H1 (cell line): ENCODE data around the gene NAV2. TPM values are rescaled to one million over a fixed set of nuclear protein-coding genes. Genes with fewer than 3 reads are reported as not detected.

Source experiments
- CTCF ChIA-PET: fragments of 300-600 bp; sonication (Branson Sonifier 250); formaldehyde crosslinking; loops from one replicate; lab custom pipeline; 2021; ENCODE audit not compliant: partially characterized antibody; lab: Charles Lee
- POLR2A ChIA-PET: fragments of 300-600 bp; sonication (Branson Sonifier 250); formaldehyde crosslinking; loops from one replicate; lab custom pipeline; 2021; ENCODE audit warnings: inconsistent platforms; ENCODE audit not compliant: partially characterized antibody; lab: Charles Lee
- DNase-seq, 2 experiments: peaks; one replicate each; pipeline versions ENCODE4 v3.0.0 to v3.0.0-alpha.2; 2010 to 2022; ENCODE audit warnings: low spot score in 2 of 2, low read depth in 1 of 2, mixed read lengths in 1 of 2
- FAIRE-seq: peaks from 2 replicates; lab custom pipeline; 2011; peaks lifted over from hg19 to GRCh38; lab: Jason Lieb, UNC
- H2AFZ ChIP-seq: 2 replicates; pipeline ENCODE4 v1.8.1; 2012; ENCODE audit warnings: low read length, inconsistent platforms
- H2AK5ac ChIP-seq: 2 replicates; pipeline ENCODE4 v1.6.1; 2013; ENCODE audit warnings: low read depth, low read length
- H2BK120ac ChIP-seq: replicated peaks from 2 replicates; pipeline ENCODE3; 2013; ENCODE audit warnings: low read depth, low read length, inconsistent platforms
- H2BK12ac ChIP-seq: 2 replicates; pipeline ENCODE4 v1.6.1; 2013; ENCODE audit warnings: low read depth, low read length
- H2BK15ac ChIP-seq: 2 replicates; pipeline ENCODE4 v1.6.1; 2013; ENCODE audit warnings: low read length
- H2BK20ac ChIP-seq: 2 replicates; pipeline ENCODE4 v1.6.1; 2013; ENCODE audit warnings: low read length
- H2BK5ac ChIP-seq: 2 replicates; pipeline ENCODE4 v1.6.1; 2013; ENCODE audit warnings: low read depth, low read length
- H3K14ac ChIP-seq: 2 replicates; pipeline ENCODE4 v1.6.1; 2013; ENCODE audit warnings: inconsistent platforms; ENCODE audit not compliant: insufficient read length
- H3K18ac ChIP-seq: 2 replicates; pipeline ENCODE4 v1.6.1; 2013; ENCODE audit warnings: low read length; ENCODE audit errors: extremely low read depth
- H3K23ac ChIP-seq: 2 replicates; pipeline ENCODE4 v1.6.1; 2013; ENCODE audit warnings: inconsistent platforms; ENCODE audit not compliant: insufficient read length
- H3K23me2 ChIP-seq: 2 replicates; pipeline ENCODE4 v1.6.1; 2013; ENCODE audit warnings: low read depth, low read length
- H3K27ac ChIP-seq: 2 replicates; pipeline ENCODE4 v1.6.1; 2011; ENCODE audit warnings: low read depth, low read length, inconsistent platforms
- H3K27me3 ChIP-seq, 4 experiments: replicated peaks in 1 of 4; 1 replicate in 1 of 4; 2 replicates in 3 of 4; pipeline versions ENCODE4 v1.6.1 to v1.8.1; 2011 to 2013; ENCODE audit warnings: low read length in 3 of 4, mild to moderate bottlenecking in 3 of 4, inconsistent platforms in 2 of 4, mixed read lengths in 2 of 4, moderate library complexity in 1 of 4; ENCODE audit not compliant: control insufficient read depth in 3 of 4, insufficient read depth in 3 of 4; ENCODE audit errors: extremely low read depth in 1 of 4
- H3K36me3 ChIP-seq, 4 experiments: 2 replicates each; pipeline versions ENCODE4 v1.6.1 to v1.8.1; 2011 to 2013; ENCODE audit warnings: mild to moderate bottlenecking in 4 of 4, low read length in 3 of 4, moderate library complexity in 2 of 4, control low read depth in 1 of 4, inconsistent platforms in 1 of 4; ENCODE audit not compliant: insufficient read depth in 4 of 4, control insufficient read depth in 2 of 4
- H3K4ac ChIP-seq: replicated peaks from 2 replicates; pipeline ENCODE3; 2013; ENCODE audit warnings: low read length, low read depth, mixed read lengths, inconsistent platforms; ENCODE audit not compliant: insufficient read length
- H3K4me1 ChIP-seq, 4 experiments: replicated peaks in 1 of 4; 1 replicate in 1 of 4; 2 replicates in 3 of 4; pipeline versions ENCODE4 v1.6.1 to v1.8.1; 2011 to 2013; ENCODE audit warnings: low read length in 3 of 4, inconsistent platforms in 2 of 4, mixed read lengths in 1 of 4; ENCODE audit not compliant: insufficient read depth in 4 of 4, control insufficient read depth in 3 of 4
- H3K4me2 ChIP-seq, 2 experiments: 2 replicates each; pipeline versions ENCODE4 v1.6.1 to v1.8.1; 2011 to 2013; ENCODE audit warnings: low read depth in 2 of 2, low read length in 2 of 2, control low read depth in 1 of 2, inconsistent platforms in 1 of 2, mild to moderate bottlenecking in 1 of 2; ENCODE audit not compliant: insufficient read depth in 1 of 2
- H3K4me3 ChIP-seq, 4 experiments: fragments of 200-600, 300-600 bp in 1 of 4; sonication (generic), shearing (Covaris generic), sonication (Bioruptor Twin) in 1 of 4; 2 replicates each; pipeline versions ENCODE4 v1.5.1 to v1.8.1; 2011 to 2016; ENCODE audit warnings: low read length in 4 of 4, low read depth in 3 of 4, control low read depth in 2 of 4, inconsistent platforms in 2 of 4, mild to moderate bottlenecking in 2 of 4, mixed read lengths in 1 of 4, moderate library complexity in 1 of 4; ENCODE audit not compliant: insufficient read depth in 2 of 4; ENCODE audit errors: extremely low read depth in 1 of 4
- H3K56ac ChIP-seq: replicated peaks from 2 replicates; pipeline ENCODE3; 2013; ENCODE audit warnings: low read depth, mild to moderate bottlenecking, mixed read lengths, low read length, inconsistent platforms; ENCODE audit not compliant: insufficient read length
- H3K79me1 ChIP-seq: 2 replicates; pipeline ENCODE4 v1.6.1; 2013; ENCODE audit warnings: low read depth, low read length, control low read depth
- H3K79me2 ChIP-seq, 2 experiments: 2 replicates each; pipeline versions ENCODE4 v1.6.1 to v1.8.1; 2012 to 2013; ENCODE audit warnings: low read length in 2 of 2, mild to moderate bottlenecking in 2 of 2, inconsistent platforms in 1 of 2; ENCODE audit not compliant: insufficient read depth in 2 of 2, control insufficient read depth in 1 of 2
- H3K9ac ChIP-seq, 4 experiments: replicated peaks in 1 of 4; 1 replicate in 1 of 4; 2 replicates in 3 of 4; pipeline versions ENCODE4 v1.6.1 to v1.8.1; 2011 to 2013; ENCODE audit warnings: low read depth in 3 of 4, low read length in 3 of 4, control low read depth in 2 of 4, mild to moderate bottlenecking in 2 of 4, moderate library complexity in 2 of 4, inconsistent platforms in 1 of 4; ENCODE audit errors: extremely low read depth in 1 of 4
- H3K9me3 ChIP-seq, 2 experiments: 2 replicates each; pipeline versions ENCODE4 v1.6.1 to v1.8.1; 2012 to 2013; ENCODE audit warnings: mild to moderate bottlenecking in 2 of 2, moderate library complexity in 2 of 2, control low read depth in 1 of 2, inconsistent platforms in 1 of 2, low read depth in 1 of 2, low read length in 1 of 2, mixed read lengths in 1 of 2; ENCODE audit not compliant: insufficient read depth in 2 of 2
- H4K20me1 ChIP-seq, 2 experiments: replicated peaks in 1 of 2; 2 replicates each; pipeline versions ENCODE3 to v1.8.1; 2011 to 2013; ENCODE audit warnings: inconsistent platforms in 2 of 2, low read length in 2 of 2, mild to moderate bottlenecking in 1 of 2; ENCODE audit not compliant: insufficient read depth in 2 of 2, control insufficient read depth in 1 of 2
- H4K5ac ChIP-seq: 2 replicates; pipeline ENCODE4 v1.6.1; 2013; ENCODE audit warnings: low read length, low read depth, mixed read lengths, inconsistent platforms; ENCODE audit not compliant: insufficient read length
- H4K8ac ChIP-seq: 2 replicates; pipeline ENCODE4 v1.8.0; 2013; ENCODE audit warnings: mild to moderate bottlenecking, moderate library complexity, low read length, inconsistent platforms; ENCODE audit not compliant: insufficient read depth; ENCODE audit errors: extremely low read depth
- H4K91ac ChIP-seq: replicated peaks from 2 replicates; pipeline ENCODE3; 2013; ENCODE audit warnings: low read length, mixed read lengths, inconsistent platforms; ENCODE audit not compliant: insufficient read length
- WGBS, 2 experiments: shearing (Covaris generic) in 1 of 2; methylation state at CpG; one replicate each; pipeline versions ENCODE4 v1.1.6 to v1.1.7; 2013 to 2015; ENCODE audit warnings: low lambda C conversion rate in 2 of 2, mixed read lengths in 2 of 2, inconsistent platforms in 1 of 2, low coverage in 1 of 2, missing lambda C conversion rate in 1 of 2; ENCODE audit not compliant: insufficient replicate concordance in 2 of 2, insufficient coverage in 1 of 2, insufficient read length in 1 of 2; ENCODE audit errors: extremely low coverage in 1 of 2, missing lambda C conversion rate in 1 of 2; 5-methylcytosine and 5-hydroxymethylcytosine counted together
- polyA plus RNA-seq, 7 experiments: library from polyadenylated mRNA; depleted of rRNA in 3 of 7; stranded (reverse) in 5 of 7; unstranded in 2 of 7; fragments of >200 nt in 5 of 7; fragments of 200-250 nt in 2 of 7; gene quantifications; 1 replicate in 5 of 7; 2 replicates in 1 of 7; 4 replicates in 1 of 7; pipeline versions ENCODE4 v1.2.1 to v1.2.3, GENCODE V29; 2011 to 2013; ENCODE audit warnings: missing spikeins in 2 of 7, mixed read lengths in 2 of 7
- total RNA-seq: library from RNA; stranded (reverse); fragmentation: NEBNext Ultra II Directional; extraction: Animal tissue kit (Norgen Biotek cat#: 25700); gene quantifications from 2 replicates; pipeline ENCODE4 v1.2.1, GENCODE V29; 2021
- TF ChIP-seq, protein P1 (sequence below): IDR thresholded peaks from 2 replicates; pipeline ENCODE4 v1.6.1; 2012; ENCODE audit warnings: inconsistent platforms
- TF ChIP-seq, protein P2 (sequence below): IDR thresholded peaks from 2 replicates; pipeline ENCODE4 v1.6.1; 2011; ENCODE audit warnings: low read length, improper control_type of control experiment

NAV2 gene
- total and polyA plus RNA-seq, 2 of the 8 experiments (the other 6 are each of a cell fraction or from before 2014, with no cell fraction given), result 35.6 to 73.6 TPM

DNA sequence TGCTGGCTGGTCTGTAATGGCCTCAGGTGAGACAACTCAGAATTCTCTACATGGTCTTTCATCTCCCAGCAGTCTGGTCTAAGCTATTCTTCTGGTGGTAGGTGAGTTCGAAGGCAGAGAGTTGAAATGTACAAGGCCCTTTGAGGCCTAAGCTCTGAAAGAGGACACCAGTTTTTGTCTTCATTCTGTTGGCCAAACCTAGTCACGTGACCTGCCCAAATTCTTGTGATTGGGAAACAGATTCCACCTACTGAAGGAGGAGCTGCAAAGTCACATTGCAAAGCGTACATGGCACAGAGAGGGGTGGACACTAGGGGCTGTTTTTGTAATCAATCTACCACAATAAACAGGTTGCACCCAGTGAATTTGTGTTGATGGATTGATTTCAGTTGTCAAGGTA is 193.5 kb downstream of the NAV2 start:
- H2AK5ac ChIP-seq, result no peak overlapping the region
- H4K5ac ChIP-seq, result no peak overlapping the region
- H2BK5ac ChIP-seq, result no peak overlapping the region
- H3K9ac ChIP-seq, result no peak overlapping the region
- FAIRE-seq (no peak), DNase-seq (no peak)
- 0 out of 4 replicates have a peak, but pooled peaks cover 0 to 3% of the 10 kb centered on the region in 2 experiments for H3K79me2 ChIP-seq
- TF ChIP-seq, protein P1, sequence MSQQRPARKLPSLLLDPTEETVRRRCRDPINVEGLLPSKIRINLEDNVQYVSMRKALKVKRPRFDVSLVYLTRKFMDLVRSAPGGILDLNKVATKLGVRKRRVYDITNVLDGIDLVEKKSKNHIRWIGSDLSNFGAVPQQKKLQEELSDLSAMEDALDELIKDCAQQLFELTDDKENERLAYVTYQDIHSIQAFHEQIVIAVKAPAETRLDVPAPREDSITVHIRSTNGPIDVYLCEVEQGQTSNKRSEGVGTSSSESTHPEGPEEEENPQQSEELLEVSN, result no peak
- TF ChIP-seq, protein P2, sequence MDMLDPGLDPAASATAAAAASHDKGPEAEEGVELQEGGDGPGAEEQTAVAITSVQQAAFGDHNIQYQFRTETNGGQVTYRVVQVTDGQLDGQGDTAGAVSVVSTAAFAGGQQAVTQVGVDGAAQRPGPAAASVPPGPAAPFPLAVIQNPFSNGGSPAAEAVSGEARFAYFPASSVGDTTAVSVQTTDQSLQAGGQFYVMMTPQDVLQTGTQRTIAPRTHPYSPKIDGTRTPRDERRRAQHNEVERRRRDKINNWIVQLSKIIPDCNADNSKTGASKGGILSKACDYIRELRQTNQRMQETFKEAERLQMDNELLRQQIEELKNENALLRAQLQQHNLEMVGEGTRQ, result 0 out of 2 replicates have a peak, but pooled peaks have one; percentile 8
- POLR2A ChIA-PET, result no interaction called here
- no peak overlapping the region for H3K18ac ChIP-seq
- WGBS, 2 experiments, result 83% methylated on average over 3 of the region's 3 CpGs; no CpG with 5 or more reads in 1 of the 2 experiments
- H4K91ac ChIP-seq, result no peak overlapping the region
- H2BK20ac ChIP-seq, result no peak overlapping the region
- no peak overlapping the region for H2AFZ ChIP-seq
- H3K27ac ChIP-seq, result no peak overlapping the region
- no peak overlapping the region for H3K4me2 ChIP-seq
- no peak overlapping the region for H3K4me3 ChIP-seq
- no peaks in the 10 kb centered on the region for H3K9me3 ChIP-seq
- CTCF ChIA-PET, result interaction anchor here (0.6 to 7.0 kb wide), 36 partner anchors 9 to 491 kb away, joined by 3 to 49 read pairs (median 4); no protein-coding TSS in a partner anchor
- no peak overlapping the region for H3K4ac ChIP-seq
- no peak overlapping the region for H2BK15ac ChIP-seq
- peaks cover 0 to 8% (median 4%) of the 10 kb centered on the region in 4 experiments; a peak in 4 of 7 replicates for H3K4me1 ChIP-seq
- no peak overlapping the region for H2BK12ac ChIP-seq
- H3K23ac ChIP-seq, result no peak overlapping the region
- H3K27me3 ChIP-seq, result no peaks in the 10 kb centered on the region
- H4K8ac ChIP-seq, result no peak overlapping the region
- H3K14ac ChIP-seq, result no peak overlapping the region
- H3K23me2 ChIP-seq, result no peaks in the 10 kb centered on the region
- no peak overlapping the region for H2BK120ac ChIP-seq
- no peaks in the 10 kb centered on the region; the same call in 1 of the 2 replicates for H3K79me1 ChIP-seq
- H3K36me3 ChIP-seq, result peaks cover 0 to 8% (median 0%) of the 10 kb centered on the region in 4 experiments; a peak in 4 of 8 replicates
- no peaks in the 10 kb centered on the region for H4K20me1 ChIP-seq
- no peak overlapping the region for H3K56ac ChIP-seq
